HCT116 (cell line): Measurements from ENCODE around the gene CNMD. TPM values are rescaled to one million over a fixed set of nuclear protein-coding genes. Genes with fewer than 3 reads are reported as not detected.

Experiments
- ATAC-seq: fragments of 200-7000 bp; cut with Tn5 transposase; 2 replicates; pipeline ENCODE4 v1.9.1; 2020; ENCODE audit warnings: mild to moderate bottlenecking, moderate library complexity
- BruUV-seq: library from RNA; stranded (reverse); fragments of 400-500 nt; replicated peaks from 2 replicates; lab custom pipeline; 2021; lab: Mats Ljungman, UMichigan
- CTCF ChIA-PET: fragments of 300-600 bp; sonication (Branson Sonifier 250); formaldehyde crosslinking; loops from one replicate; lab custom pipeline; 2021; ENCODE audit warnings: antibody characterized with exemption; lab: Charles Lee
- POLR2A ChIA-PET: fragments of 300-600, 350-600 bp; sonication (Branson Sonifier 250); formaldehyde crosslinking; loops from one replicate; lab custom pipeline; 2021; ENCODE audit warnings: antibody characterized with exemption; lab: Charles Lee
- RAD21 ChIA-PET, 2 experiments: fragments of 300-600 bp; sonication (Branson Sonifier 250); formaldehyde crosslinking; loops; one replicate each; lab custom pipeline; 2023; ENCODE audit warnings: low total read pairs in 2 of 2; ENCODE audit not compliant: uncharacterized antibody in 2 of 2, unreplicated experiment in 2 of 2, low non-redundant PET in 1 of 2; lab: Charles Lee
- DNase-seq: peaks from one replicate; pipeline ENCODE4 v3.0.0-alpha.2; 2010; ENCODE audit warnings: low read depth, low spot score
- H2AFZ ChIP-seq: fragments of 200-600 bp; shearing (Covaris generic), sonication (generic); 2 replicates; pipeline ENCODE4 v1.6.1; 2017; ENCODE audit warnings: low read depth, mixed run types, mixed read lengths, antibody characterized with exemption, low read length; ENCODE audit not compliant: poor library complexity, severe bottlenecking
- H3K27ac ChIP-seq: 2 replicates; pipeline ENCODE4 v1.5.1; 2012; ENCODE audit warnings: low read depth, low read length
- H3K27me3 ChIP-seq: fragments of 200-600 bp; sonication (generic); 2 replicates; pipeline ENCODE4 v1.6.1; 2016; ENCODE audit warnings: mixed run types, low read length, mixed read lengths; ENCODE audit not compliant: insufficient read depth
- H3K36me3 ChIP-seq, 2 experiments: fragments of 200-500 bp in 1 of 2; fragments of 200-600 bp in 1 of 2; sonication (Bioruptor generic) in 1 of 2; sonication (generic) in 1 of 2; 2 replicates each; pipeline versions ENCODE4 v1.5.1 to v1.6.1; 2014 to 2016; ENCODE audit warnings: low read length in 2 of 2, inconsistent platforms in 1 of 2, mixed read lengths in 1 of 2, mixed run types in 1 of 2; ENCODE audit not compliant: insufficient read depth in 2 of 2, control insufficient read depth in 1 of 2
- H3K4me1 ChIP-seq, 2 experiments: fragments of 200-600 bp in 1 of 2; sonication (generic) in 1 of 2; 2 replicates each; pipeline versions ENCODE4 v1.5.1 to v1.6.1; 2012 to 2017; ENCODE audit warnings: low read length in 2 of 2, inconsistent platforms in 1 of 2, mild to moderate bottlenecking in 1 of 2, mixed read lengths in 1 of 2, mixed run types in 1 of 2, moderate library complexity in 1 of 2; ENCODE audit not compliant: insufficient read depth in 2 of 2, control insufficient read depth in 1 of 2
- H3K4me2 ChIP-seq: fragments of 200-600 bp; sonication (generic); 2 replicates; pipeline ENCODE4 v1.6.1; 2017; ENCODE audit warnings: mixed run types, low read length, mixed read lengths
- H3K4me3 ChIP-seq, 2 experiments: fragments of 200-600 bp in 1 of 2; sonication (generic) in 1 of 2; replicated peaks in 1 of 2; 2 replicates each; pipeline ENCODE4 v1.5.1; 2011 to 2016; ENCODE audit warnings: low read length in 2 of 2, control low read depth in 1 of 2, low read depth in 1 of 2, mild to moderate bottlenecking in 1 of 2, mixed read lengths in 1 of 2, mixed run types in 1 of 2
- H3K79me2 ChIP-seq: fragments of 200-600 bp; sonication (generic); 2 replicates; pipeline ENCODE4 v1.6.1; 2017; ENCODE audit warnings: mild to moderate bottlenecking, mixed run types, low read length, moderate library complexity, mixed read lengths; ENCODE audit not compliant: insufficient read depth
- H3K9ac ChIP-seq: fragments of 200-600 bp; sonication (generic); 2 replicates; pipeline ENCODE4 v1.6.1; 2016; ENCODE audit warnings: low read length, mixed read lengths
- H3K9me2 ChIP-seq: fragments of 200-600 bp; sonication (generic), shearing (Covaris generic); 2 replicates; pipeline ENCODE4 v1.6.1; 2017; ENCODE audit warnings: mixed run types, mild to moderate bottlenecking, moderate library complexity; ENCODE audit not compliant: insufficient read depth
- H3K9me3 ChIP-seq, 2 experiments: fragments of 200-500 bp in 1 of 2; fragments of 200-600 bp in 1 of 2; sonication (Bioruptor generic) in 1 of 2; sonication (generic) in 1 of 2; 2 replicates each; pipeline ENCODE4 v1.6.1; 2014 to 2017; ENCODE audit warnings: low read length in 2 of 2, mixed read lengths in 2 of 2, inconsistent platforms in 1 of 2, low read depth in 1 of 2, mild to moderate bottlenecking in 1 of 2, mixed run types in 1 of 2, moderate library complexity in 1 of 2; ENCODE audit not compliant: control insufficient read depth in 1 of 2, insufficient read depth in 1 of 2
- H4K20me1 ChIP-seq: fragments of 200-600 bp; sonication (generic), shearing (Covaris generic); 2 replicates; pipeline ENCODE4 v1.6.1; 2017; ENCODE audit warnings: mixed run types, mild to moderate bottlenecking, moderate library complexity; ENCODE audit not compliant: insufficient read depth
- CEBPB ChIP-seq: IDR thresholded peaks from 2 replicates; pipeline ENCODE4 v1.6.1; 2012; ENCODE audit warnings: low read depth
- EZH2 ChIP-seq: fragments of 200-600 bp; sonication (generic); IDR thresholded peaks from 2 replicates; pipeline ENCODE4 v1.6.1; 2017; ENCODE audit warnings: antibody characterized with exemption, mixed run types
- POLR2A ChIP-seq: IDR thresholded peaks from 2 replicates; pipeline ENCODE4 v1.7.0; 2011; ENCODE audit warnings: borderline replicate concordance; ENCODE audit not compliant: insufficient read depth, insufficient read length; ENCODE audit errors: extremely low read depth
- SIN3A ChIP-seq: IDR thresholded peaks from 2 replicates; pipeline ENCODE4 v1.6.1; 2012; ENCODE audit warnings: low read depth
- intact Hi-C: fragments of 100-400 bp; cut with micrococcal nuclease; formaldehyde crosslinking; loops from 2 replicates; pipeline ENCODE4 v1.10.0; 2022
- total RNA-seq: library from RNA; stranded (reverse); gene quantifications from one replicate; pipeline ENCODE4 v1.2.1, GENCODE V29; 2021; ENCODE audit not compliant: unreplicated experiment
- TF ChIP-seq, protein P1 (sequence below), 3 experiments: fragments of 200-600 bp in 1 of 3; sonication (generic) in 1 of 3; IDR thresholded peaks in 2 of 3; conservative IDR thresholded peaks in 1 of 3; 2 replicates each; pipeline ENCODE4 v1.5.1; 2012 to 2017; ENCODE audit warnings: low read depth in 2 of 3, low read length in 2 of 3, antibody characterized with exemption in 1 of 3, borderline replicate concordance in 1 of 3, control low read depth in 1 of 3, mild to moderate bottlenecking in 1 of 3, mixed read lengths in 1 of 3, mixed run types in 1 of 3, moderate library complexity in 1 of 3; ENCODE audit not compliant: insufficient read depth in 1 of 3

CNMD gene
- total RNA-seq, 1 experiment from 2014 or later, result not detected

DNA sequence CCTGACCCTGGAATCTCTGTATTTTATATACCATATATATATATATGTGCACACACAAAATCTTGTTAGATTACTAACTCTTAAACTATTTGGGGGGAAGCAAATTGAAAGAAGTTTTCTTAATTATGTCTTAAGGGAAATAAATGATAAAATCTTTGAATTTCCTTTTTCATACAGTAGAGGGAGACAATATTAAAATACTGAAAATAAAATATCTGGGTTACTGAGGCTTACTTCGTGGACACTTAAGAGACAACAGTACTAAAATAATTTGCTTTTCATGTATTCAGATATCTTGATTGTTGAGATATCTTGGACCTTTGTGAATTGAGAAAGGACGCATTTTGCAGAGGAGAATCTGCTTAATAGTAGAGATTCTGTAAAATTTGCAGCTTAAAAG is 69.9 kb downstream of the CNMD start:
- POLR2A ChIA-PET, result no interaction called here
- Histone ChIP-seq H3K27me3 (no peaks in the 10 kb centered on the region), H3K27ac (no peak overlapping the region), H3K79me2 (peaks cover 91% of the 10 kb centered on the region), H3K9me2 (no peaks in the 10 kb centered on the region), H3K4me3 (no peak overlapping the region), H3K4me1 (no peaks in the 10 kb centered on the region), H3K9me3 (no peaks in the 10 kb centered on the region), H3K9ac (no peak overlapping the region), H4K20me1 (peaks cover 4% of the 10 kb centered on the region; the same call in 1 of the 2 replicates), H3K4me2 (no peak overlapping the region), H2AFZ (no peak overlapping the region), H3K36me3 (peaks cover 32 to 34% of the 10 kb centered on the region in 2 experiments)
- BruUV-seq, result no TSS peak
- CTCF ChIA-PET, result no interaction called here
- intact Hi-C loops, result loop anchor here (5.0 kb wide), 1 partner anchor 298 kb away; no protein-coding TSS in a partner anchor
- TF ChIP-seq, protein P1, sequence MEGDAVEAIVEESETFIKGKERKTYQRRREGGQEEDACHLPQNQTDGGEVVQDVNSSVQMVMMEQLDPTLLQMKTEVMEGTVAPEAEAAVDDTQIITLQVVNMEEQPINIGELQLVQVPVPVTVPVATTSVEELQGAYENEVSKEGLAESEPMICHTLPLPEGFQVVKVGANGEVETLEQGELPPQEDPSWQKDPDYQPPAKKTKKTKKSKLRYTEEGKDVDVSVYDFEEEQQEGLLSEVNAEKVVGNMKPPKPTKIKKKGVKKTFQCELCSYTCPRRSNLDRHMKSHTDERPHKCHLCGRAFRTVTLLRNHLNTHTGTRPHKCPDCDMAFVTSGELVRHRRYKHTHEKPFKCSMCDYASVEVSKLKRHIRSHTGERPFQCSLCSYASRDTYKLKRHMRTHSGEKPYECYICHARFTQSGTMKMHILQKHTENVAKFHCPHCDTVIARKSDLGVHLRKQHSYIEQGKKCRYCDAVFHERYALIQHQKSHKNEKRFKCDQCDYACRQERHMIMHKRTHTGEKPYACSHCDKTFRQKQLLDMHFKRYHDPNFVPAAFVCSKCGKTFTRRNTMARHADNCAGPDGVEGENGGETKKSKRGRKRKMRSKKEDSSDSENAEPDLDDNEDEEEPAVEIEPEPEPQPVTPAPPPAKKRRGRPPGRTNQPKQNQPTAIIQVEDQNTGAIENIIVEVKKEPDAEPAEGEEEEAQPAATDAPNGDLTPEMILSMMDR (IDR thresholded peaks at IDR 0.05 in 2 of 3, conservative IDR thresholded peaks at IDR 0.05 in 1 of 3; ENCODE audit: borderline replicate concordance in 1 of 3, insufficient read depth in 1 of 3, low read depth in 2 of 3, low read length in 2 of 3), result peak in 1 of 3 experiments; percentile 29; a peak in 1 of 6 replicates
- no peak for TF ChIP-seq SIN3A
- TF ChIP-seq CEBPB, result no peak
- no peak for TF ChIP-seq POLR2A
- ATAC-seq, result no peak
- DNase-seq, result no peak
- RAD21 ChIA-PET, result no interaction called here

DNA sequence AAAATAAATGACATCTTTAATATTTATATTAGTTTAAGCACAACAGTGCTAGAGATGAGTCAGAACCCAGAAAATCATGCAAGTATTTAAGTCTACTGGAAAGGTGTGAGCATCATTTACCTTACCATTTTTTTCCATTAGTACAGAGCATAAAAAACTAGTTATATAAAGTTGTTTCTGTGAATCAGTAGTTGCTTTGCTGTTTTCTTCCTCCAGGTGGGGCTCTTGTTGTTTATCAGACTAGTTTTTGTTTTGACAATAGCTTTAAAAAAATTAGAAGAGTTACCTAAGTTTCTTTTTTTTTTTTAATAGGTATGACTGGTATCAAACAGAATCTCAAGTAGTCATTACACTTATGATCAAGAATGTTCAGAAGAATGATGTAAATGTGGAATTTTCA is 74.3 kb downstream of the CNMD start:
- Histone ChIP-seq H2AFZ (no peak overlapping the region), H3K4me1 (no peaks in the 10 kb centered on the region), H4K20me1 (peaks cover 4% of the 10 kb centered on the region; the same call in 1 of the 2 replicates), H3K27me3 (no peaks in the 10 kb centered on the region), H3K36me3 (peaks cover 60 to 64% of the 10 kb centered on the region in 2 experiments), H3K9ac (no peak overlapping the region), H3K9me2 (no peaks in the 10 kb centered on the region), H3K4me2 (no peak overlapping the region), H3K27ac (no peak overlapping the region), H3K79me2 (peaks cover 71% of the 10 kb centered on the region), H3K4me3 (no peak overlapping the region), H3K9me3 (no peaks in the 10 kb centered on the region)
- ChIA-PET CTCF (interaction anchor here (0.8 to 1.9 kb wide), 13 partner anchors 9 to 486 kb away, joined by 3 to 49 read pairs (median 5); partner anchors contain the start of gene SUGT1), RAD21 (interaction anchor here (0.8 to 2.0 kb wide), 3 partner anchors 144 to 303 kb away, joined by 3 to 6 read pairs (median 3); no protein-coding TSS in a partner anchor), POLR2A (interaction anchor here (0.6 to 1.8 kb wide), 2 partner anchors 13 to 49 kb away, joined by 3 to 9 read pairs; partner anchors contain the start of gene SUGT1)
- intact Hi-C loops, result loop anchor here (1.0 to 5.0 kb wide), 2 partner anchors 144 to 302 kb away; no protein-coding TSS in a partner anchor
- no peak for TF ChIP-seq EZH2
- TF ChIP-seq, protein P1 (IDR thresholded peaks at IDR 0.05 in 2 of 3, conservative IDR thresholded peaks at IDR 0.05 in 1 of 3; ENCODE audit: borderline replicate concordance in 1 of 3, insufficient read depth in 1 of 3, low read depth in 2 of 3, low read length in 2 of 3), result peak; percentile 20 to 61 (median 54); a peak in 4 of 6 replicates
- DNase-seq (peak; percentile 16), ATAC-seq (no peak)
- BruUV-seq, result no TSS peak
